HepG2 (cell line): ENCODE results near the gene TAMALIN. TPM values are rescaled to one million over a fixed set of nuclear protein-coding genes. Genes with fewer than 3 reads are reported as not detected.

Experiments used
- ATF7 ChIP-seq, 2 experiments: fragments of 450-650 bp in 1 of 2; sonication (generic) in 1 of 2; formaldehyde crosslinking in 1 of 2; IDR thresholded peaks; 2 replicates each; pipeline versions ENCODE4 v1.4.0 to v1.6.1; 2016 to 2020; ENCODE audit warnings: antibody characterized with exemption in 1 of 2, mild to moderate bottlenecking in 1 of 2, missing genetic modification reagents in 1 of 2
- HOXA3 ChIP-seq: sonication (generic); formaldehyde crosslinking; IDR thresholded peaks from 2 replicates; pipeline ENCODE4 v1.5.0; 2020; ENCODE audit warnings: missing genetic modification reagents
- MAFF ChIP-seq: IDR thresholded peaks from 2 replicates; pipeline ENCODE4 v1.6.1; 2011; ENCODE audit warnings: low read depth, low read length, improper control_type of control experiment
- MYC ChIP-seq: sonication (generic); formaldehyde crosslinking; IDR thresholded peaks from 2 replicates; pipeline ENCODE4 v1.9.0; 2021; ENCODE audit warnings: missing genetic modification reagents, borderline replicate concordance
- RARA ChIP-seq: IDR thresholded peaks from 2 replicates; pipeline ENCODE4 v1.6.1; 2016; ENCODE audit warnings: missing genetic modification reagents, missing compliant biosample characterization
- REPIN1 ChIP-seq: sonication (generic); formaldehyde crosslinking; IDR thresholded peaks from 2 replicates; pipeline ENCODE4 v1.8.0; 2022; ENCODE audit warnings: missing genetic modification reagents, low read depth, mild to moderate bottlenecking, borderline replicate concordance
- SMC3 ChIP-seq: IDR thresholded peaks from 2 replicates; pipeline ENCODE4 v1.6.1; 2011; ENCODE audit warnings: low read length, improper control_type of control experiment
- TOE1 ChIP-seq: sonication (generic); formaldehyde crosslinking; IDR thresholded peaks from 2 replicates; pipeline ENCODE4 v1.4.0; 2020; ENCODE audit warnings: mild to moderate bottlenecking, missing genetic modification reagents
- ZMYM2 ChIP-seq: sonication (generic); formaldehyde crosslinking; IDR thresholded peaks from 2 replicates; pipeline ENCODE4 v1.8.0; 2022; ENCODE audit warnings: mild to moderate bottlenecking, missing genetic modification reagents
- ZNF205 ChIP-seq: IDR thresholded peaks from 2 replicates; pipeline ENCODE4 v1.6.1; 2018; ENCODE audit warnings: missing biosample characterization, missing genetic modification reagents
- ZNF225 ChIP-seq: sonication (generic); formaldehyde crosslinking; IDR thresholded peaks from 2 replicates; pipeline ENCODE4 v1.4.0; 2020; ENCODE audit warnings: mild to moderate bottlenecking, missing genetic modification reagents
- ZNF569 ChIP-seq: sonication (generic); formaldehyde crosslinking; IDR thresholded peaks from 2 replicates; pipeline ENCODE4 v1.5.0; 2020; ENCODE audit warnings: mild to moderate bottlenecking, missing genetic modification reagents, moderate library complexity, borderline replicate concordance
- ZNF616 ChIP-seq: sonication (generic); formaldehyde crosslinking; IDR thresholded peaks from 2 replicates; pipeline ENCODE4 v1.5.0; 2020; ENCODE audit warnings: low read depth, mild to moderate bottlenecking, missing genetic modification reagents
- polyA plus RNA-seq, 8 experiments: library from polyadenylated mRNA; depleted of rRNA in 3 of 8; stranded (reverse) in 7 of 8; unstranded in 1 of 8; fragments of >200 nt; fragmentation: Illumina TruSeq in 4 of 8; extraction: Trizol in 4 of 8; gene quantifications; 2 replicates each; pipeline versions ENCODE4 v1.2.1 to v1.2.3, GENCODE V29; 2011 to 2016; ENCODE audit warnings: low read depth in 4 of 8, missing spikeins in 1 of 8, mixed read lengths in 1 of 8; ENCODE audit not compliant: insufficient read depth in 1 of 8
- total RNA-seq, 5 experiments: library from RNA; depleted of rRNA; stranded (reverse); fragments of >200 nt; fragmentation: Illumina TruSeq; extraction: Trizol; gene quantifications; 2 replicates each; pipeline ENCODE4 v1.2.3, GENCODE V29; 2016; ENCODE audit warnings: low read depth in 1 of 5
- TF ChIP-seq, protein P1 (sequence below): sonication (generic); formaldehyde crosslinking; IDR thresholded peaks from 2 replicates; pipeline ENCODE4 v1.5.1; 2020; ENCODE audit warnings: missing genetic modification reagents, mild to moderate bottlenecking, borderline replicate concordance
- TF ChIP-seq, protein P2 (sequence below): sonication (generic); formaldehyde crosslinking; IDR thresholded peaks from 2 replicates; pipeline ENCODE4 v1.5.1; 2020; ENCODE audit warnings: mild to moderate bottlenecking, missing genetic modification reagents, moderate library complexity
- TF ChIP-seq, protein P3 (sequence below): sonication (generic); formaldehyde crosslinking; IDR thresholded peaks from 2 replicates; pipeline ENCODE4 v1.8.0; 2022; ENCODE audit warnings: mild to moderate bottlenecking, missing genetic modification reagents; ENCODE audit not compliant: insufficient replicate concordance
- TF ChIP-seq, protein P4 (sequence below): sonication (generic); formaldehyde crosslinking; IDR thresholded peaks from 2 replicates; pipeline ENCODE4 v1.4.0; 2020; ENCODE audit warnings: mild to moderate bottlenecking, low read depth, missing genetic modification reagents
- TF ChIP-seq, protein P5 (sequence below): sonication (generic); formaldehyde crosslinking; IDR thresholded peaks from 2 replicates; pipeline ENCODE4 v1.5.0; 2020; ENCODE audit warnings: mild to moderate bottlenecking, missing genetic modification reagents, borderline replicate concordance
- TF ChIP-seq, protein P6 (sequence below): IDR thresholded peaks from 2 replicates; pipeline ENCODE4 v1.6.1; 2016; ENCODE audit warnings: low read depth, borderline replicate concordance

TAMALIN gene
- total and polyA plus RNA-seq, 2 of the 13 experiments (the other 11 are each of a cell fraction or from before 2014, with no cell fraction given): 2.9 to 10.9 TPM

DNA sequence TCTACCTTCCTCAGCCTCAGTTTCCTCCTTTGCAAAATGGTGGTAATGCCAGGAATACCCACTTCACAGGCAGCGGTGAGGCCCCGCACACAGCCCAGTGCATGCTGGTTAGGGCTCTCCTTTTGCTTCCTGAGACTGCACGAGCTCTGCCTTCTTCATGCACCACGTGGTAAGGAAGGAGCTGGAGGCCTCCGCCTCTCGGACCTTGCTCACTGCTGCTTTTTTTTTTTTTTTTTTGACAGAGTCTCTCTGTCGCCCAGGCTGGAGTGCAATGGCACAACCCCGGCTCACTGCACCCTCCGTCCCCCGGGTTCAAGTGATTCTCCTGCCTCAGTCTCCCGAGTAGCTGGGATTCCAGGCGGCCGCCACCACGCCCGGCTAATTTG, 18.1 kb downstream of the TAMALIN start (continued):
- TF ChIP-seq, protein P1, sequence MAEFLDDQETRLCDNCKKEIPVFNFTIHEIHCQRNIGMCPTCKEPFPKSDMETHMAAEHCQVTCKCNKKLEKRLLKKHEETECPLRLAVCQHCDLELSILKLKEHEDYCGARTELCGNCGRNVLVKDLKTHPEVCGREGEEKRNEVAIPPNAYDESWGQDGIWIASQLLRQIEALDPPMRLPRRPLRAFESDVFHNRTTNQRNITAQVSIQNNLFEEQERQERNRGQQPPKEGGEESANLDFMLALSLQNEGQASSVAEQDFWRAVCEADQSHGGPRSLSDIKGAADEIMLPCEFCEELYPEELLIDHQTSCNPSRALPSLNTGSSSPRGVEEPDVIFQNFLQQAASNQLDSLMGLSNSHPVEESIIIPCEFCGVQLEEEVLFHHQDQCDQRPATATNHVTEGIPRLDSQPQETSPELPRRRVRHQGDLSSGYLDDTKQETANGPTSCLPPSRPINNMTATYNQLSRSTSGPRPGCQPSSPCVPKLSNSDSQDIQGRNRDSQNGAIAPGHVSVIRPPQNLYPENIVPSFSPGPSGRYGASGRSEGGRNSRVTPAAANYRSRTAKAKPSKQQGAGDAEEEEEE (CRISPR knock-in tag): no peak
- TF ChIP-seq ZNF616 (CRISPR knock-in tag): no peak
- TF ChIP-seq, protein P2, sequence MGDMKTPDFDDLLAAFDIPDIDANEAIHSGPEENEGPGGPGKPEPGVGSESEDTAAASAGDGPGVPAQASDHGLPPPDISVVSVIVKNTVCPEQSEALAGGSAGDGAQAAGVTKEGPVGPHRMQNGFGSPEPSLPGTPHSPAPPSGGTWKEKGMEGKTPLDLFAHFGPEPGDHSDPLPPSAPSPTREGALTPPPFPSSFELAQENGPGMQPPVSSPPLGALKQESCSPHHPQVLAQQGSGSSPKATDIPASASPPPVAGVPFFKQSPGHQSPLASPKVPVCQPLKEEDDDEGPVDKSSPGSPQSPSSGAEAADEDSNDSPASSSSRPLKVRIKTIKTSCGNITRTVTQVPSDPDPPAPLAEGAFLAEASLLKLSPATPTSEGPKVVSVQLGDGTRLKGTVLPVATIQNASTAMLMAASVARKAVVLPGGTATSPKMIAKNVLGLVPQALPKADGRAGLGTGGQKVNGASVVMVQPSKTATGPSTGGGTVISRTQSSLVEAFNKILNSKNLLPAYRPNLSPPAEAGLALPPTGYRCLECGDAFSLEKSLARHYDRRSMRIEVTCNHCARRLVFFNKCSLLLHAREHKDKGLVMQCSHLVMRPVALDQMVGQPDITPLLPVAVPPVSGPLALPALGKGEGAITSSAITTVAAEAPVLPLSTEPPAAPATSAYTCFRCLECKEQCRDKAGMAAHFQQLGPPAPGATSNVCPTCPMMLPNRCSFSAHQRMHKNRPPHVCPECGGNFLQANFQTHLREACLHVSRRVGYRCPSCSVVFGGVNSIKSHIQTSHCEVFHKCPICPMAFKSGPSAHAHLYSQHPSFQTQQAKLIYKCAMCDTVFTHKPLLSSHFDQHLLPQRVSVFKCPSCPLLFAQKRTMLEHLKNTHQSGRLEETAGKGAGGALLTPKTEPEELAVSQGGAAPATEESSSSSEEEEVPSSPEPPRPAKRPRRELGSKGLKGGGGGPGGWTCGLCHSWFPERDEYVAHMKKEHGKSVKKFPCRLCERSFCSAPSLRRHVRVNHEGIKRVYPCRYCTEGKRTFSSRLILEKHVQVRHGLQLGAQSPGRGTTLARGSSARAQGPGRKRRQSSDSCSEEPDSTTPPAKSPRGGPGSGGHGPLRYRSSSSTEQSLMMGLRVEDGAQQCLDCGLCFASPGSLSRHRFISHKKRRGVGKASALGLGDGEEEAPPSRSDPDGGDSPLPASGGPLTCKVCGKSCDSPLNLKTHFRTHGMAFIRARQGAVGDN: peak; percentile 81; the same call in 1 of the 2 replicates
- 0 out of 2 replicates have a peak, but pooled peaks have one; percentile 10 for TF ChIP-seq RARA (CRISPR knock-in tag)
- no peak for TF ChIP-seq SMC3
- TF ChIP-seq, protein P3, sequence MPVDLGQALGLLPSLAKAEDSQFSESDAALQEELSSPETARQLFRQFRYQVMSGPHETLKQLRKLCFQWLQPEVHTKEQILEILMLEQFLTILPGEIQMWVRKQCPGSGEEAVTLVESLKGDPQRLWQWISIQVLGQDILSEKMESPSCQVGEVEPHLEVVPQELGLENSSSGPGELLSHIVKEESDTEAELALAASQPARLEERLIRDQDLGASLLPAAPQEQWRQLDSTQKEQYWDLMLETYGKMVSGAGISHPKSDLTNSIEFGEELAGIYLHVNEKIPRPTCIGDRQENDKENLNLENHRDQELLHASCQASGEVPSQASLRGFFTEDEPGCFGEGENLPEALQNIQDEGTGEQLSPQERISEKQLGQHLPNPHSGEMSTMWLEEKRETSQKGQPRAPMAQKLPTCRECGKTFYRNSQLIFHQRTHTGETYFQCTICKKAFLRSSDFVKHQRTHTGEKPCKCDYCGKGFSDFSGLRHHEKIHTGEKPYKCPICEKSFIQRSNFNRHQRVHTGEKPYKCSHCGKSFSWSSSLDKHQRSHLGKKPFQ (CRISPR knock-in tag): no peak
- no peak for TF ChIP-seq ZNF205
- TF ChIP-seq MYC (CRISPR knock-in tag): peak; percentile 66; the same call in 1 of the 2 replicates
- no peak for TF ChIP-seq TOE1 (CRISPR knock-in tag)
- peak; percentile 61; the same call in 1 of the 2 replicates for TF ChIP-seq ZMYM2 (CRISPR knock-in tag)
- TF ChIP-seq MAFF: no peak
- no peak for TF ChIP-seq ATF7 (IDR thresholded peaks at IDR 0.05)
- TF ChIP-seq ATF7 (CRISPR knock-in tag; IDR thresholded peaks at IDR 0.05): no peak
- TF ChIP-seq ZNF569 (CRISPR knock-in tag): no peak
- TF ChIP-seq ZNF225 (CRISPR knock-in tag): no peak
- TF ChIP-seq, protein P4, sequence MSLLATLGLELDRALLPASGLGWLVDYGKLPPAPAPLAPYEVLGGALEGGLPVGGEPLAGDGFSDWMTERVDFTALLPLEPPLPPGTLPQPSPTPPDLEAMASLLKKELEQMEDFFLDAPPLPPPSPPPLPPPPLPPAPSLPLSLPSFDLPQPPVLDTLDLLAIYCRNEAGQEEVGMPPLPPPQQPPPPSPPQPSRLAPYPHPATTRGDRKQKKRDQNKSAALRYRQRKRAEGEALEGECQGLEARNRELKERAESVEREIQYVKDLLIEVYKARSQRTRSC (CRISPR knock-in tag): 0 out of 2 replicates have a peak, but pooled peaks have one; percentile 27
- no peak for TF ChIP-seq REPIN1 (CRISPR knock-in tag)
- TF ChIP-seq, protein P5, sequence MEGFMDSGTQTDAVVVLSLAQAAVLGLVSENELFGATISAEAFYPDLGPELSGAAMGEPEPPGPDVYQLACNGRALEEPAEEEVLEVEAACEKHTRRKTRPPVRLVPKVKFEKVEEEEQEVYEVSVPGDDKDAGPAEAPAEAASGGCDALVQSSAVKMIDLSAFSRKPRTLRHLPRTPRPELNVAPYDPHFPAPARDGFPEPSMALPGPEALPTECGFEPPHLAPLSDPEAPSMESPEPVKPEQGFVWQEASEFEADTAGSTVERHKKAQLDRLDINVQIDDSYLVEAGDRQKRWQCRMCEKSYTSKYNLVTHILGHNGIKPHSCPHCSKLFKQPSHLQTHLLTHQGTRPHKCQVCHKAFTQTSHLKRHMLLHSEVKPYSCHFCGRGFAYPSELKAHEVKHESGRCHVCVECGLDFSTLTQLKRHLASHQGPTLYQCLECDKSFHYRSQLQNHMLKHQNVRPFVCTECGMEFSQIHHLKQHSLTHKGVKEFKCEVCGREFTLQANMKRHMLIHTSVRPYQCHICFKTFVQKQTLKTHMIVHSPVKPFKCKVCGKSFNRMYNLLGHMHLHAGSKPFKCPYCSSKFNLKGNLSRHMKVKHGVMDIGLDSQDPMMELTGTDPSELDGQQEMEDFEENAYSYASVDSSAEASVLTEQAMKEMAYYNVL (CRISPR knock-in tag): 0 out of 2 replicates have a peak, but pooled peaks have one; percentile 31
- TF ChIP-seq, protein P6, sequence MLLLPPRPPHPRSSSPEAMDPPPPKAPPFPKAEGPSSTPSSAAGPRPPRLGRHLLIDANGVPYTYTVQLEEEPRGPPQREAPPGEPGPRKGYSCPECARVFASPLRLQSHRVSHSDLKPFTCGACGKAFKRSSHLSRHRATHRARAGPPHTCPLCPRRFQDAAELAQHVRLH (CRISPR knock-in tag): 0 out of 2 replicates have a peak, but pooled peaks have one; percentile 12
- TF ChIP-seq HOXA3 (CRISPR knock-in tag): peak; percentile 55
